Measurements from ENCODE around the gene VAV2. TPM values are rescaled to one million over a fixed set of nuclear protein-coding genes. Genes with fewer than 3 reads are reported as not detected.
A peak's percentile ranks its signal among the peaks of the same experiment; 100 is the strongest.
"Not testable (repeated sequence)": the region's sequence is repeated elsewhere in the genome, so short reads cannot be mapped to it uniquely, and the experiment has no call there.

VAV2 gene
- total RNA-seq, 2 experiments from 2014 or later = 4.7 to 6.4 TPM

- Mint-ChIP-seq H3K27ac (no peak overlapping the region), H3K27me3 (peaks cover 4% of the 10 kb centered on the region), H3K4me1 (peaks cover 1% of the 10 kb centered on the region), H3K36me3 (no peaks in the 10 kb centered on the region), H3K9me3 (no peaks in the 10 kb centered on the region), H3K4me3 (no peak overlapping the region)
- ATAC-seq (ENCODE audit: low read depth) (no peak), DNase-seq (no peak)
- POLR2A ChIA-PET = no interaction called here
Observed at GRCh38 chr9:133996531-133997520, 4.7 kb upstream of the VAV2 start.

DNA sequence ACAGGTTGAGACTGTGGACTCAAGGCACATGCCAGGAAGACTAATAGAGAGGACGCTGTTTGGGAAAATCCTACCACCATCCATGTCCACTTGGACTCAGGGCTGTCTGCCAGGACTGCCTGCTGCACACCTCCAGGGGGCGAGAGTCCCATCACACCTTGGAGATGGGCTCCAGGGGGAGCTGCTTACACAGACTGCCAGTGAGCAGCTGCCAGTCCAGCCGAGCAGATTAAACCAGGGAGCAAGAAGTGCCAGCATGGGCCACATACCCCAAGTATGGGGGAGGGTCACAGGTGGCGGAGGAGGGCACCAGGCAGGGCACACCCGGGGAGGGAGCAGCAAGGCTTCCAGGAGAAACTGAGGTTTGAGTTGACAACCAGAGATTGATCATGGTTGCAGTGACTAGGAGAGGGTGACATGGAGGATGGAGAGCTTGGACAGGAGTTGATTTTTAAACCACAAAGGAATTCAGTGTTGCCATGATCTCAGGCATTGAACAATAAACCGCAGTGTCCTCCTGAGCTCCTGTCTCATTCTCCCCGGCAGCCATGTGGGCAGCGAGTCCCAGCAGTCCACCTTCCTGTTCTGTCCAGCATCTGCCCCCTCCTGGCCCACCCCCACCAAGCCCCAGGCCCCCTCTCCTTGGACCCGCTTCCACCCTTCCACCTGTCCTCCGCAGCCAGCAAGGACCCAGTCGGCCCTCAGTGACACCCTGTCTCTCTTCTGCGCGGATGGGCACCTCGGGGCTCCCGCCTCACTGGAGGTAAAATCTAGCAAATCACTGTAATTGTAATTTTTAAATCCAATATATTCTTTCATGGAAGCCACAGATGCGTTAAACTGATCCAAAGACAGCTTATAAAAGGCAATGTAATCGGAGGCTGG lies 3.1 kb upstream of the VAV2 start:
- Mint-ChIP-seq H3K9me3 (no peaks in the 10 kb centered on the region), H3K4me1 (peaks cover 1% of the 10 kb centered on the region), H3K4me3 (no peak overlapping the region), H3K36me3 (no peaks in the 10 kb centered on the region), H3K27me3 (peaks cover 6% of the 10 kb centered on the region), H3K27ac (no peak overlapping the region)
- DNase-seq = no peak
- POLR2A ChIA-PET = interaction anchor here (1.9 to 2.4 kb wide), 2 partner anchors 202 to 214 kb away, joined by 6 to 12 read pairs; no protein-coding TSS in a partner anchor
- no peak for ATAC-seq (ENCODE audit: low read depth)

- ATAC-seq (ENCODE audit: low read depth) (peak; percentile 38), DNase-seq (peak; percentile 88)
- no peaks in the 10 kb centered on the region for H3K9me3 Mint-ChIP-seq
- no peak overlapping the region for H3K27ac Mint-ChIP-seq
- peaks cover 9% of the 10 kb centered on the region for H3K27me3 Mint-ChIP-seq
- POLR2A ChIA-PET = interaction anchor here (1.5 to 2.4 kb wide), 4 partner anchors 31 to 213 kb away, joined by 3 to 12 read pairs (median 8); partner anchors contain the start of gene BRD3OS
- no peaks in the 10 kb centered on the region for H3K36me3 Mint-ChIP-seq
- H3K4me3 Mint-ChIP-seq = no peak overlapping the region
- peaks cover 1% of the 10 kb centered on the region for H3K4me1 Mint-ChIP-seq
Observed at GRCh38 chr9:133994353-133995011, 2.4 kb upstream of the VAV2 start.

DNA sequence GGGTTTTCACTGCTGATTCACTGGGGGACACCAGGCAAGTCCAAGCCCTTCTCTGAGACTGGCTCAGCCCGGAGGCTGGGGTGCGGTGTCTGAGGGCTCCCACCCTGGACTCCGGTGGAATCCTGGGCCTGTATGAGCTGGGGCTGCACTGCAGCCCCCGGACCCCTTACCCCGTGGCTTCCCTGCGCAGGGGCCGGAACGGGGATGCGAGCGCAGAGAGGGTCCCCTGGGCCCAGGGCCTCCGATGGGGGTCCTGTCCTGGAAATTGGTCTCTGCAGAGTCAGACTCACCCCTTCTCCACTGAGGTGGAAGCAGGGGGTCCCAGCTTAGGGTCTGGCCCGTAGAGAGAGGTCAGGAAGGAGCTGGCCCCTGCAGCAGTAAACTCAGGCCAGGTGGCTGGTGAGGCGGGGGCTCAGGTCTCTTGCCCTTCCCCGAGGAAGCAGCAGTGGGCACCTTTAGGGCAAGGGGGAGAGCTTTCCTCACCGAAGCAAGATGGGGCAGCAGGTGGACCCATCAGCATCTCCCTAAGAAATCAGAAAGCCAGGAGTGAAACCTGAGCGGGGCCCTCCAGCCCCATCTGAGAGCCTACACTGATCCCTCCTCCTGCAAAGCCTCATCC lies 1.6 kb upstream of the VAV2 start:
- POLR2A ChIA-PET = interaction anchor here (1.1 to 2.4 kb wide), 5 partner anchors 31 to 267 kb away, joined by 3 to 12 read pairs (median 6); partner anchors contain the start of gene BRD3OS
- Mint-ChIP-seq H3K4me1 (peaks cover 1% of the 10 kb centered on the region), H3K27ac (no peak overlapping the region), H3K4me3 (peak overlapping the region; percentile 66), H3K36me3 (no peaks in the 10 kb centered on the region), H3K27me3 (peaks cover 9% of the 10 kb centered on the region), H3K9me3 (no peaks in the 10 kb centered on the region)
- ATAC-seq (ENCODE audit: low read depth) (no peak), DNase-seq (peak; percentile 41)

DNA sequence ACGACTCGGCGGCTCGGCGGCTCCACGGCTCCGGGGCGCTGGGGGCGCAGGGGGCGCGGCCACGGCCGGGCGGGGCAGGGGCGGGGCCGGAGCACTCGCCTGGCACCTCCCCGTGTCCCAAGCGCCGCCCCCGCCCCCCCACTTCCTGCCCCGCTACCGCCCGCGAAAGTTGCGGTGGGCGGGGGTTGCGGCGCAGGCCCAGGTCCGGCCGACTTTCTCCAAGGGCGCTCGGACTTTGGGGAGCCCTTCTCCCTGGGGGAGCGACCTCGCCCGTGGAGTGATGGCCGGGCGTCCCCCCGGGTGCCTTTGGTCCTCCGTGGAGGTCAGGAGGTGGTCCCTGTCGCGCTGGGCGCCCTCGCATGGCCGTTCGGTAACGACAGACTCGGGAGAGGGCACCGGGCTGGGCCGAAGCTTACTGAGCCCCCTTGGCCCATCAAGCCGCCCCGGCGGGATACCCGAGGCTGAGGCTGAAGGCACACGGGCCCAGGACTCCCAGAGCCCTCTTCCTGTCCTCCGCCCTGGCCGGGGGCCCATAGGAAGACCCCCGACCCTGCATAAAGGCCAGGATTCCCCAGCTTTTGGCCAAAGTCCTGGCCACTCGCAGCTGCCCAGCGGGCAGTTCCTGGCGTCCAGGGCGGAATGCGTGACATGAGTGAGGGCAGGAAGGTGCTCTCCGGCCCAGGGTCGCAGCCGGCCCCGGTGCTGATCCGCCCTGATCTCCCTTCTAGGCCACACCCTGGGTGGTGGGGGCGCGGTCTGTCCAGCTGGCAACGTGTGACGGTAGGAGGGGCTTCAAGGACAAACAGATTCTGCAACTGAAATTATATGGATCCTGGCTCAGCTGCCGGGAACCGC lies 883 bp upstream of the VAV2 start:
- POLR2A ChIA-PET = interaction anchor here (1.1 to 2.4 kb wide), 5 partner anchors 32 to 266 kb away, joined by 3 to 12 read pairs (median 6); partner anchors contain the start of gene BRD3OS

GRCh38 chr9:133991214-133991921 lies 756 bp downstream of the VAV2 start:
- Mint-ChIP-seq H3K27me3 (peaks cover 5% of the 10 kb centered on the region), H3K36me3 (no peaks in the 10 kb centered on the region), H3K4me3 (peak overlapping the region; percentile 22), H3K27ac (no peak overlapping the region), H3K9me3 (no peaks in the 10 kb centered on the region), H3K4me1 (peaks cover 1% of the 10 kb centered on the region)
- ATAC-seq (ENCODE audit: low read depth) (no peak), DNase-seq (no peak)
- POLR2A ChIA-PET = interaction anchor here (0.5 to 1.1 kb wide), 2 partner anchors 35 to 198 kb away, joined by 3 read pairs; no protein-coding TSS in a partner anchor

More for the DNA sequence above, 883 bp upstream of the VAV2 start:
- peak; percentile 64 for ATAC-seq (ENCODE audit: low read depth)
- Mint-ChIP-seq H3K4me3 (peak overlapping the region; percentile 66), H3K27ac (no peak overlapping the region), H3K4me1 (peaks cover 1% of the 10 kb centered on the region), H3K27me3 (peaks cover 9% of the 10 kb centered on the region), H3K36me3 (no peaks in the 10 kb centered on the region), H3K9me3 (no peaks in the 10 kb centered on the region)
- DNase-seq = peak; percentile 84

GRCh38 chr9:133990366-133991213 lies 1.5 kb downstream of the VAV2 start:
- H3K9me3 Mint-ChIP-seq = no peaks in the 10 kb centered on the region
- no peak for ATAC-seq (ENCODE audit: low read depth)
- POLR2A ChIA-PET = interaction anchor here (1.1 kb wide), 1 partner anchor 35 kb away, joined by 3 read pairs; no protein-coding TSS in a partner anchor

DNA sequence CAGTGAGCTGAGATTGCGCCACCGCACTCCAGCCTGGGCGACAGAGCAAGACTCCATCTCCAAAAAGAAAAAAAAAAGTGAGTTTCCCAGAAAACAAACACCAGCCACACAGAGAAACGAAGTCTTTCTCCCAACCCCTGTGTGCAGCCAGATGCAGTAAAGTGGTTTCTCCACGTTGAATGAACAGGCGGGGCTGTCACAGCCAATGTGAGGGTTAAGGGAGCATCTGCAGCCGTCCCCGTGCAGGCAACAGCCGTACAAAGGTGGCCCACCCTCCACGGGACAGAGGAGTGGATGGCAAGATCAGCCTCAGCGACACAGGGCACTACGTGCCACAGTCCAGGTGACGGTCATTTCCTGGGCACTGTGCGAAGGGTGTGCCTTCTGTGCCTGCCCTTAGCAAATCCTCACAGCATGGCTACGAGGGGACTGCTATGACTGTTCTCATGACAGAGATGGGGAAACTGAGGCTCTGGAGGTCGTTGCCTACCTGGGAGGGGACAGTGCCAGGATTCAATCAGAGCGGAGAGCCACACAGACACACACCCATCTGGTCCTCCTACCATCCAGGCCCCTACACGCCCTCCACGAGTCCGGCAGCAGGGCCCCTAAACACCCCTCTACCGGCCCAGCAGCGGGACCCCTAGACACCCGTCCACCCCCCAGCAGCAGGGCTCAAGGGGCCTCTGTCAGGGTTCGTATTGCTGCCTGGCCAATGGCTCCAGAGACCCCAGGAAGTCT lies 2.3 kb downstream of the VAV2 start:
- Mint-ChIP-seq H3K36me3 (no peaks in the 10 kb centered on the region), H3K27ac (no peak overlapping the region), H3K4me3 (no peak overlapping the region), H3K27me3 (peaks cover 5% of the 10 kb centered on the region), H3K4me1 (peaks cover 1% of the 10 kb centered on the region), H3K9me3 (no peaks in the 10 kb centered on the region)
- ATAC-seq (ENCODE audit: low read depth) = no peak
- DNase-seq = no peak
- POLR2A ChIA-PET = no interaction called here

More at GRCh38 chr9:133990366-133991213, 1.5 kb downstream of the VAV2 start:
- H3K36me3 Mint-ChIP-seq = no peaks in the 10 kb centered on the region
- H3K27me3 Mint-ChIP-seq = peaks cover 5% of the 10 kb centered on the region
- H3K4me3 Mint-ChIP-seq = peak overlapping the region; percentile 22
- no peak for DNase-seq
- no peak overlapping the region for H3K27ac Mint-ChIP-seq
- H3K4me1 Mint-ChIP-seq = peaks cover 1% of the 10 kb centered on the region

DNA sequence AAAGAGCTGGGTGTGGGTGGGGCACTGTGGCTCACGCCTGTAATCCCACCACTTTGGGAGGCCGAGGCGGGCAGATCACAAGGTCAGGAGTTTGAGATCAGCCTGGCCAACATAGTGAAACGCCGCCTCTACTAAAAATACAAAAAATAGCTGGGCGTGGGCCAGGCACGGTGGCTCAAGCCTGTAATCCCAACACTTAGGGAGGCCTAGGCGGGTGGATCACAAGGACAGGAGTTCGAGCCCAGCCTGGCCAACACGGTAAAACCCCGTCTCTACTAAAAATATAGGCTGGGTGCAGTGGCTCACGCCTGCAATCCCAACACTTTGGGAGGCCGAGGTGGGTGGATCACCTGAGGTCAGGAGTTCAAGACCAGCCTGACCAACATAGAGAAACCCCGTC lies 3.4 kb downstream of the VAV2 start:
- POLR2A ChIA-PET = interaction anchor here (0.7 kb wide), 1 partner anchor 128 kb away, joined by 3 read pairs; no protein-coding TSS in a partner anchor
- not testable (repeated sequence) for ATAC-seq (ENCODE audit: low read depth); H3K9me3 Mint-ChIP-seq; H3K36me3 Mint-ChIP-seq; H3K4me3 Mint-ChIP-seq; H3K27ac Mint-ChIP-seq; DNase-seq; H3K4me1 Mint-ChIP-seq; H3K27me3 Mint-ChIP-seq

Data from activated naive CD8-positive, alpha-beta T cell treated with anti-CD3 and anti-CD28 coated beads, Interleukin-2, amount 10 ng/mL, durations not matched to agents 7 days and 5 days (primary cell).